HG03558 (cell line): ENCODE data around the gene SLC27A3.
A peak's percentile ranks its signal among the peaks of the same experiment; 100 is the strongest.

Experiments
- ATAC-seq: cut with Tn5 transposase; IDR thresholded peaks from one replicate; pipeline ENCODE4 v1.9.1; 2021; ENCODE audit warnings: moderate number of reproducible peaks; ENCODE audit not compliant: unreplicated experiment; ENCODE audit errors: extremely low read depth

SLC27A3 gene, protein sequence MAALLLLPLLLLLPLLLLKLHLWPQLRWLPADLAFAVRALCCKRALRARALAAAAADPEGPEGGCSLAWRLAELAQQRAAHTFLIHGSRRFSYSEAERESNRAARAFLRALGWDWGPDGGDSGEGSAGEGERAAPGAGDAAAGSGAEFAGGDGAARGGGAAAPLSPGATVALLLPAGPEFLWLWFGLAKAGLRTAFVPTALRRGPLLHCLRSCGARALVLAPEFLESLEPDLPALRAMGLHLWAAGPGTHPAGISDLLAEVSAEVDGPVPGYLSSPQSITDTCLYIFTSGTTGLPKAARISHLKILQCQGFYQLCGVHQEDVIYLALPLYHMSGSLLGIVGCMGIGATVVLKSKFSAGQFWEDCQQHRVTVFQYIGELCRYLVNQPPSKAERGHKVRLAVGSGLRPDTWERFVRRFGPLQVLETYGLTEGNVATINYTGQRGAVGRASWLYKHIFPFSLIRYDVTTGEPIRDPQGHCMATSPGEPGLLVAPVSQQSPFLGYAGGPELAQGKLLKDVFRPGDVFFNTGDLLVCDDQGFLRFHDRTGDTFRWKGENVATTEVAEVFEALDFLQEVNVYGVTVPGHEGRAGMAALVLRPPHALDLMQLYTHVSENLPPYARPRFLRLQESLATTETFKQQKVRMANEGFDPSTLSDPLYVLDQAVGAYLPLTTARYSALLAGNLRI

GRCh38 chr1:153774780-153775457 lies at the start of gene SLC27A3:
Gene SLC27A3, plus strand, starts transcription at chr1:153775407. Its CDS starts 91 bp downstream, at chr1:153775498.
- ATAC-seq: no peak

DNA sequence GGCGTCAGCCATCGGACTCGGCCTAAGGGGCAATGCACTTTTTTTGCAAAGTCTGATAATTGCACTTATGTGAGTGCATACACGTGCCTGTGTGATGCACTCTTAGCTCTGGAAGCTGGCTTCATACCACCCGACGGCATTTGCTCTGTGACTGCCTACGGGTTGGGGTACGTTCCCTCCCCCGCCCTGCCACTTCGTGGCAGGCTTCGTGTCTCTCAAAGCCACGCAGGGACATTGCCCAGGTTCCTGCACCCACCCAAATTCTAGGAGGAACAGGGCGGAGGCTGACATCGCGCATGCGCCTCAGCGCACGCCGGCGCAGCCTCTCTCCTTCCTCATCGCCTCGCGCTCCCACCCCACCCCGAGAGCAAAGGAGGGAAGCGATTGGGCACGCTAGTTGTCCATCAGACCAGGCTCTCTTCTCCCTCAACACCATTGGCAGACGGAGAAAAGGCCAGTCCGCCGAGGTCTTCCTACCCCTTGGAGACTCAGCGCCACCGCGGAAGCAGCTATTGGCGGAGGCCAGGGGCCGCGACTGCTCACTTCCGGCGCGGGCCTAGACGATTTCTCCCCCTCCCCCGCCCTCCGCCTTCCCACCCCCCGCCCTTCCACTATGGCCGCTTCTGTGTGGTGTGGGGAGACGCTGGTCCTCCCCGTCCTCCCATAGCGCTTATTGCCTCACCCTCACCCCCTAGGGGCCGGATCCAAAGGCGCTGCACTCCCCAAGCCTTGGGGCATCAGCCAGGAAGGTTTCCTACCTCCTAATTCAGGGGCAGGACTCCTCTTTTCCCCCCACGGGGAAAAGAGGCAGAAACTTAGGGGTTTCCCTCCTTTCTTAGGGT lies 47.5 kb upstream of the SLC27A3 start, which contains the start of gene INTS3:
Gene INTS3, plus strand, starts transcription at position 588 of the 842 bp plus-strand sequence. CDS start 585 bp downstream, outside the sequence.
- ATAC-seq: peak; percentile 85

DNA sequence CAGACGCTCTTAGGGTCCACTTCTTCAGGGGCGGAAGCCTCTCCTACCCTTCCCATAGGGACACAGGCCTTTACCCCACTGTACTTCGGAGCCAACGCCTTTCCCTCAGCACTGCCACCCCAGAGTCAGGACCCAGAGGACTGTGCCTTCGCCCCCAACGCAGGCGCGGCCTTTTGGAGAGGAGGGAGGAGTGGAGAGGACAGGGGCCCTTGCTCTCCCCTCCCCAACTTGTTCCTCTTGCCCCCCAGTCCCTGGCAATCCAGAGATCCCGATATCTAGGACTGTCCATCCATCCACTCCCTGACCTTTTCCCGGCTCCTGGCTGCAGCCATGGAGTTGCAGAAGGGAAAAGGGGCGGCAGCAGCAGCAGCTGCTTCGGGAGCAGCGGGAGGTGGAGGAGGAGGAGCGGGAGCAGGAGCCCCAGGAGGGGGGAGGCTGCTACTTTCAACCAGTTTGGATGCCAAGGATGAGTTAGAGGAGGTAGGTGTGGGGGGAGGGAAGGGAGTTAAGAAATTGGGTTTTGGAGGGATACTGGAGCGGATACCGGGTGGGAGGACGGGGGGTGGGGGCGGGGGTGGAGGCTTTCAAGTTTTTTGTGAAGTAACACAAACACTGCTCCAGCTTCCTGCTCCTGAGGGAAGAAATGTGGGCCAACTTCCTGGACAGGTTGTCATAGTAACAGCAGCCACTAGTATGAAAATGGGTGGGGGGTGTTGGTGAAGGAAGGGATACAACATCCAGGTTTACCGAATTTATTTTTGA lies 46.7 kb upstream of the SLC27A3 start:
- ATAC-seq: no peak

DNA sequence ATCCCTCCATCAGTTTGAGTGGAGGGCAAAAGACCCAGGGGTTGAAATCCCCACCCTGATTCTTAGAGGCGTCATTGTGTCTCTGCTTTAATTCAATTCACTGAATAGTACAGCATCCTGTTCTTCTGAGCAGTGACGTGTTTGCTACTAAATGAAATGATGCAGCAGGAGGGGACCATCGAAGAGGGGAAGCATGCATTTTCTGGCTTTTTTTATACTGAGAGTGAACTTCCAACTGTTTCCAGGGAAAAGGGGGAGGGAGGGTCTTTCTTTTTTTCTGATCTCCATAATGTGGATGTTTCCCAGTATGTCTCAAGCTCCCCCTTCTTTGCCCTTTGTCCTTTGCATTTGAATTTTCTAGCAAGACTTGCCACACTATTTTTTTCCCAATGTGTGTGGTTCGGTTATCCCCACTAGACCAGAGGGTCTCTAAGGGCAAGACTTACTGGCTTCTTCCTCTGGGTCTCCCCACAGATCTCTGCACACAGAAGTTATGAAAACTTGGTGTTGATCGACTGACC lies 44.7 kb upstream of the SLC27A3 start:
- ATAC-seq: no peak

DNA sequence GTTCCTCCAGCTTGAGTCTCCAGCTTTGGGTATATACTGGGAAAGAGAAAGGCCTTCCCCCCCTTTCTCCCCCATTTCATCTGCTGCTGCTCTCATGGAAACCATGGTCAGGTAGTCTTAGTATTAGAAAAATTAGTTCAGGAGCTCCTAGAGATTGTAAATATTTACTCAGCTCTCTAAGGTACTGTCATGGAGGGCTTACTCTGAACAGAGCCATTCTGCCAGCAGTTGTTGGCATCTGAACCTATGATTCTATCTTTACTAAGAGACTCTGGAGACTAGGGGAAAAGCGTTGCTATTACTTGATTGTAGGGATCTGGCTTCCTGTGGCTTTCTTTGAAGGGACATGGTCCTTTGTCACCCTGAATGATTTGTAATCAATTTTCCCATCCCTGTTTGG lies 41.2 kb upstream of the SLC27A3 start:
- no peak for ATAC-seq

- ATAC-seq: no peak
Measured at GRCh38 chr1:153734396-153735089, 40.7 kb upstream of the SLC27A3 start.

DNA sequence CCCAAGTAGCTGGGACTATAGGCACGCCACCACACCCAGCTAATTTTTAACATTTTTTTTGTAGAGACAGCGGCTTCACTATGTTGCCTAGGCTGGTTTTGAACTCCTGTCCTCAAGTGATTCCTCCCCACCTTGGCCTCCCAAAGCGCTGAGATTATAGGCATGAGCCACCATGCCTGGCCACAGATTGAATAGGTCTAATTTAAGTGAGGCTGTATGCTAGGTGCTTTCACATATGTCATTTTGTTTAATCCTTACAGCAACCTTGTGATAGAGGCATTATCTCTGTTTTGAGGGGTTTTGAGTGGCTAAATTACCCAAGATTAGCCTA lies 40.2 kb upstream of the SLC27A3 start:
- no peak for ATAC-seq

DNA sequence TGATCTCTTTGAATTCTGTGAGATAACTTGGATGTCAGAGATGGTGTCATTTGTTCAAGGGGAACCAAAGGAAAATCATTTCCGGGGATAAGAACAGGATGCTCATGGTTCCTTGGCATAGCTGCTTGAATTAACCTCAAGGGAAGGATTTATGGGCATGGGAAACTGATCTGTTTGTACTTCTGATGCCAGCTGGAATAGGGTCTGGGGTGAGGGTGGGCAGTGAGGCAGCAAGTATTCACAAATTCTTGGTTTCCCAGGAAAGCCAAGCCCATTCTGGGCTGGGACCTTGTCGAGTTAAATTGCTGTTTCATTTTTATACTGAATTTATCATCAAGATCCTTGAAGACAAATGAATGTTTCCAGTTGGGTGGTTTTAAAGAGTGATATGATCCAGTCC lies 33.2 kb upstream of the SLC27A3 start:
- no peak for ATAC-seq

GRCh38 chr1:153742411-153743142 lies 32.6 kb upstream of the SLC27A3 start:
- peak; percentile 39 for ATAC-seq

GRCh38 chr1:153745417-153745816 lies 29.8 kb upstream of the SLC27A3 start:
- no peak for ATAC-seq

DNA sequence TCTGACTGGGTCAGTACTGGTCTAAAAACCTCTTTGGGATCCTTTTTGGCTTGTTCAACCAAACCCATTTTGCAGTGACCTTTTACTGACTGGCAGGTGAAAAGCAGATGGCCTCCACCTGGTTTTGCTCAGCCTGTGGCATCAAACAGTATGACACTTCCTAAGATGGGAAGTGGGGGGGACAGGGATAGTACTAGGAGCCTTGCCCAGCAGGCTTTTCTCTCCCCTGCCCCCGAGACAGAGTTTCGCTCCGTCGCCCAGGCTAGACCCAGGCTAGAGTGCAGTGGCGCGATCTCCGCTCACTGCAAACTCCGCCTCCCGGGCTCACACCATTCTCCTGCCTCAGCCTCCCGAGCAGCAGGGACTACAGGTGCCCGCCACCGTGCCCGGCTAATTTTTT lies 29.0 kb upstream of the SLC27A3 start:
- no peak for ATAC-seq

GRCh38 chr1:153748903-153749302 lies 26.3 kb upstream of the SLC27A3 start:
- ATAC-seq: no peak

- ATAC-seq: peak; percentile 65
Measured at GRCh38 chr1:153749408-153750005, 25.7 kb upstream of the SLC27A3 start.

- no peak for ATAC-seq
Measured at GRCh38 chr1:153750026-153750995, 24.9 kb upstream of the SLC27A3 start.

DNA sequence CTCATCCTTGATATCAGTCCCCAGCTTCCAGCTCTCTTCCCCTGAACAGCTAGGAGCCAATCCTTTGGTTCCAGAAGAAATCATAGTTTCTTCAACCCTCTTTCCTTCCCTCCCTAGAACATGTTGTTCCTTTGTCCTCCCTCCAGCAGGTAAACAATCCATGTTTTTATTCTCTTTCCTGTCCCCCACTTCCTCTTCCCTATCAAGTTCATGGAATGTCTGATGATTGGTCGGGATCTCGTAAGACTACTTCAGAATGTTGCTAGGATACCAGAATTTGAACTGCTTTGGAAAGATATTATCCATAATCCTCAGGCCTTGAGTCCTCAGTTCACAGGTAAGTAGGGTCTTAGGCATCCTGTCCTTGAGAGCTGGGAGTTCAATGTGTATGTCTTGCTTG lies 23.1 kb upstream of the SLC27A3 start:
- no peak for ATAC-seq

- no peak for ATAC-seq
Measured at GRCh38 chr1:153752571-153753195, 22.5 kb upstream of the SLC27A3 start.
